Measurements from ENCODE around the gene KRT82.

KRT82 gene

DNA sequence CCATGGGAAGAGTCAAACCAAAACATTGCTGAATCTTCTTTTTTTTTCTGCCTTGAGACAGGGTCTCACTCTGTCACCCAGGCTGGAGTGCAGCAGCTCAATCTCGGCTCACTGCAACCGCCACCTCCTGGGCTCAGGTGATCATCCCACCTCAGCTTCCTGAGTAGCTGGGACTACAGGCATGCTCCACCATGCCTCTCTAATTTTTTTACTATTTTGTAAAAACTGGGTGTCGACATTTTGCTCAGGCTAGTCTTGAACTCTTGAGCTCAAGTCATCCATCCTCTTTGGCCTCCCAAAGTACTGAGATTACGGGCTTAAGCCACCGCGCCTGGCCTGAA is 29.5 kb upstream of the KRT82 start:
- DNase-seq (ENCODE audit: low spot score): no peak

DNA sequence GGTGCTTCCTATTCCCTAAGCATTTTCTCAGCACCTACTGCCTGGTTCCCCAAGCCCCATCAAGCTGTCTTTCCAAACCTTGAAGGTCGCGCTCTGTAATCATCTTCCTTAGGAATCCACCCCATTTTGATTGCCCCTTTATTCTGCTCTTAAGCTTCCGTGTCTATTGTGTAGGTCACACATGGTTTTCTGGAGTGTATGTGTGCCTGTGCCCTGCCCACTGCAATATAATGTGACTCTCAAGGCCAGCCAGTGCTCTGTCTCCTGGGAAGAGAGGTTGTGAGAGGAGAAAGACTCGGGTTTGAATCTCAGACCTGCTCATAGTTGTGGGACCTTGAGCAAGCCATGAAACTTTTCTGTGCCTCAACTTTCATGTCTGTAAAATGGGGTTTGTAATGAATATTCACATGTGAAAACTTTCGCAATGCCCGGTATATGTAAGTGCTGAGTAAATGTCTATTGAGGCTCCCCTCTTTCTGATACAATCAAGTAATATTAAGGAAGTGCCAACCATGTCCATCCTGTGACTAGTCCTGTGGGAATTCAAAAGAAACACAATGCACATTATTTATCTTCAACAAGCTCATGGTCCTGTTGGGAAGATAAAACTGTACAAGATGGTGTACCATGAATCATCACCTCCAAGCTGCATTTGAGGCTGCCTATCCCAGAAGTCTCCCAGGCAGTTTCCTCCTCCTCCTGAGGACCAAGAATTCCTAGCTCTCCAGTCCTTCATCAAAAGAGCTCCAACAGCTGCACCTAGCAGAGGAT is 28.8 kb upstream of the KRT82 start:
- DNase-seq (ENCODE audit: low spot score): no peak

DNA sequence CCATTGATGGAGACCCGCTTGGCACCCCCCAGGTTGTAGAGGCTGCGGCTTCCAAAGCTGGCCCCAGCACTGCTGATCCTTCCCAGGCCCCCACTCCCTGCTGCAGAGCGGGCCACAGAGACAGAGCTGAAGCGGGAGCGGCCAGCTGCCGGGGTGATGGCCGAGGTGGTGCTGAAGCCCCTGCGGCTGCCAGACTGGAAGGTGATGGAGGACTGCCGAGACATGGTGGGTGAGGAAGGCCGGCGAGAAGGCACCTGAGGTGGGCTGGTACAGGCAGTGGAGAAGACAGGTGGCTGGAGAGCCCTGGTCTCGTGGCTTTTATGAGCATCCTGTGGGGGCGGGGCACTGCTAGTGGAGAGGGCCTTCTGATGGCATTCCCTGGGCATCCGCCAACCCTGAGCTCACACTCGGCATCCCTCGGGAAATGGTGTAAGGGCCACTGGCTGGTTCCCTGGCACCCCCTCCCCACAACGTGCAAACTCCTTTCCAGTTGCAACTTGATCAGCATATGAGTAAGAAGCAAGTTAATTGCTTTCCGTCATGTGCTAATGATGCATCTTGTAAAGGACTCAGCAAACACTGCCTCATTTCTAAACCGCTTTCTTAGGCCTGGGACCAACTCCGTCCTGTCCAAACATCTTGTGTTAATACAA is 28.1 kb upstream of the KRT82 start, which contains the start of gene KRT75:
Gene KRT75, minus strand, starts transcription at position 291 of the 653 bp plus-strand sequence. Its CDS starts 67 bp downstream, at position 224.
- no peak for DNase-seq (ENCODE audit: low spot score)

DNA sequence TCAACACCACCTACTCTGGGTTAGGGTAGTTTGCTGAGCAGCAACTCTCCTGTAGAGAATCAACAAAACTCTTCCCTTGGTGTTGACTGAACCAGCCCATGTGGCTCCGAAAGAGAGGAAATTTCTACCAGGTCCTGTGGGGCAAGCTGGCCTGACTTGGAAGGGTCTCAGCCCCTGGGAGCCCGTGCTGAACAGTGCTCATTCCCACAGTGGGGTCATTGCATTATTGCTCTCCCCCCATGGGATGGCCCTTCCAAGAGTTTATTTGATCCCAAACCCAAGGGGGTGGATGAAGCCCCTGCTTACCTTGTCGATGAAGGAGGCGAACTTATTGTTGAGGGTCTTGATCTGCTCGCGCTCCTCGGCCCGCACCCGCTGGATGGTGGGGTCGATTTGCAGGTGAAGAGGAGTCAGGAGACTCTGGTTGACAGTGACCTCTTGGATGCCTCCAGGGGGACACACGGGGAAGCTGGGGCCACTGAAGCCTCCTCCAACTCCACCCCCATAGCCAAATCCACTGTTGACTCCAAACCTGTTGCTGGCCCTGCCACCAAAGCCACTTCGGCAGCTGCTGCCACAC is 27.5 kb upstream of the KRT82 start:
- no peak for DNase-seq (ENCODE audit: low spot score)

DNA sequence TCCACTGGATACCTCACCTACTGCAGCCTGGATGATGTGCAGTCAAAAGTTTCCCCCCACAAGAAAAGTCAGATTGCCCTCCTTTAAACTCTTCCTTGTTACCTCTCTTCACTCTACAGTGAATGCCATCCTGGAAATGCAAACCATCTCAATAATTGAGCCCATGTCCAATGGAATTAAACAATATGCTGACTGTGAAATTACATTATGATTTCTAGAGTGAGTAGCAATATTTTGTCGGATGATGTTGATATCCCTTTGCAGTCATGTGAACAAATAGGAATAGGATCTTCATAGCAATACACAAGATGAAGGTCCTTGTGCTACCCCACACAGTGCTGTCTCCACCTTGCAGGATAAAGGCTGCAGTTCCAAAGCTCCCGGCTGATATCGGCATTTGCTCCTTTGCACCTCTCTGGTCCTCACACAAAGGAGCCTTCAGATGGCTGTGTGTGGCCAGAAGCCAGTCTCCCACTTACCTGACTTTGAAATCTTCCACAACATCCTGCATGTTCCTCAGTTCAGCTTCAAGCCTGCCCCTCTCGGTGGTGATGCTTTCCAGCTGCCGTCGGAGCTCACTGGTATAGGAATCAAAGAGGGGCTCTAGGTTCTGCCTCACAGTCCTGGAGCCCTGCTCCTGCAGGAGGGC is 26.5 kb upstream of the KRT82 start:
- DNase-seq (ENCODE audit: low spot score): no peak

DNA sequence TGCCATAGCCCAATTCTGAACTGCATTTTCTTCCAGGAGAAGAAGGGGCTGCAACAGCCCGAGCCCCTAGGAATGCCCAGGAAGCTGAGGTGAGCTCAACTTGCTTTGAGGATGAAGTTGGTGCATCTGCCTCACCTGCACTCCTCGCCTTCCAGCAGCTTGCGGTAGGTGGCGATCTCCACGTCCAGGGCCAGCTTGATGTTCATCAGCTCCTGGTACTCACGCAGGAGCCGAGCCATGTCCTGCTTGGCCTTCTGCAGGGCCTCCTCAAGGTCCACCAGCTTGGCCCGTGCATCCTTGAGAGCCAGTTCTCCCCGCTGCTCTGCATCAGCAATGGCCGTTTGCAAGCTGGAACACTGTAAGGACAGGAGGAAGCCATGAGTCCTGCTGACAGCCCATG is 22.0 kb upstream of the KRT82 start:
- DNase-seq (ENCODE audit: low spot score): no peak

DNA sequence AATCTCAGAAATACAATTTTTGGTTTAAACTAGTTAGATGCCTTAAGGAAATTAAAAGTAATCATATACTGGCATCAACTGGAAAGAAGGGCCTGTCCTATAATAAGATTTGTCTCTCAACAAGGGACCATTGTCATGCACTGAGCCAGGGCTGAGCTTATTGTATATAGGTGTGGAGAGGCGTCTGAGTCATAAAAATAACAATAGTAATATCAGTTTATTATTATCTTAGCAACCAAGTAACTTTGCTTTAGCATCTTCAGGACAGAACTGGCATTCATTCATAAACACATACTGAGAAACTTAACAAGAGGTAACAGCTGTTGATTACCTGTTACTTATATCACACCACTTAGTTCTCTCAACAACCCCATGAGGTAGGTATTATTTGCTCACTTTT is 20.9 kb upstream of the KRT82 start:
- no peak for DNase-seq (ENCODE audit: low spot score)

DNA sequence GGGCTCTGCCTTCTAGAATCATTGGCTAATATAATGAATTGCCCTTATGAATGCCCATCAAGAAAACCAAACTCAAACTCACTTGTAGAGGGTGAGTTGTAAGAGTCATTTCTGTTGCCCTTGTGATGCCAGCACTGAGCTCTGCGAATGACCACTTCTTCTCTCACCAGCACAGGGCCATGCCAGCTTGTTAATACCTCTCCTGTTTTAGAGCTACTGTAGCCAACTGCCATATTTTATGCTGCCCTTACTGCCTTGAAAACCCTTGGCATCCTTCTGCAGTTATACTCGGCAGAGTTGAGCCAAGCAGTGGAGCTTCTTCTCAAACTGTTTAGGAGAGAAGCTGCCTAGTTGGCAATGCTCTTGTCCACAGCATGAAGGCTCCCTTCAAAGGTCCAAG is 19.9 kb upstream of the KRT82 start:
- no peak for DNase-seq (ENCODE audit: low spot score)

DNA sequence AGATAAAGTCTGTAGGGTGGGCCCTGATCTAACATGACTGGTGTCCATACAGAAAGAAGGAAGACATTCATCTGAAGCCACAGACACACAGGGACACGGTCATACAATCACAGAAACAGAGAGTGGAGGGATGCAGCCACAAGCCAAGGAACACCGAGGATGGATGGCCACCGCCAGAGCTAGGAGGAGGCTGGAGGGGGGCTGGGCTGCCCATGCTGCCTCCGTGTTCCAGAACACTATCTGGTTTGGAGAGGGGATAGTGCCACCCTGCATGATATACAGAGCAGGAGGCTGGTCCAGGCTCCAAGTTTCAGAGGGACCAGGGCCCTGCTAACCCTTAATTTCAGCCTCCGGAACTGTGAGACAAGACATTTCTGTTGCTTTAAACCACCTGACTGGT is 19.3 kb upstream of the KRT82 start:
- DNase-seq (ENCODE audit: low spot score): no peak

DNA sequence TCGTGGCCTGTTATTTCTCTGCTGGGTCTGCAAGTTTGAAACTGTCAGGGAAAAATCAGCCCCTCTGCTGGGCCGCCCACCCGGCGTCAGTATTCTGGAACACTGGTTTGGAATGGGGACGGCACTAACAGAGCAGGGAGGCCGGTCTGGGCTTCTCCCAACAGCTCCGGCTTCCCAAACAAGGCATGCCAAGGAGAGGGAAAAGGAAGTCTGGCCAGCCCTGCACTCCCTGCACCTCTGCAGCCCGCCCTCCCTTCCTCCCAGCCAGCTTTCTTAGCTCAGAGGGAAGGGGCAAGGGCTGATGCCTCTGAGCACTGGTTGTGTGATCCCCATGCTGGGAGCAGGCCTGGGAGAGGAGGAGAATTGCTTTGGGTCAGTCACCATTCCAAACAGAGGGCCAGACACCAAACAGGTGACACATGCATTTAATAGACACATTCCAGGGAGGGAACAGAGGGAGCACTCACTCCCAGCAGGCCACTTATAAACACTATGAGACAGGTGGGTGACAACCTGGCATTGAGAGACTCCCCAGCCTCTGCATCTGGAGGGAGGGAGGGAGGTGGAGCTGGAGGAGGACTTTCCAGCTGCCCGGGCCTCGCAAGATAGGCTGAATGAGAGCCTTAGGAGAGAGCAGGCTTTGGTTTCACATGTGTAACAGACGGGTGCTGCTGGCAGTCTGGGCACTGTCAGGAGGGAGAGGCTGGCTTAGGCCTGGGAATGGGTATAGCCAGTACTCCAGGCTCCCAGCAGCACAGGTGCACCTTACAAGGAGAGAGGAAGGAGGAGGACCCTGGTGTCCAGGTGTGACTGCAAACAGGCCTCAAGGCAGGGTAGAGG is 17.7 kb upstream of the KRT82 start:
- no peak for DNase-seq (ENCODE audit: low spot score)

DNA sequence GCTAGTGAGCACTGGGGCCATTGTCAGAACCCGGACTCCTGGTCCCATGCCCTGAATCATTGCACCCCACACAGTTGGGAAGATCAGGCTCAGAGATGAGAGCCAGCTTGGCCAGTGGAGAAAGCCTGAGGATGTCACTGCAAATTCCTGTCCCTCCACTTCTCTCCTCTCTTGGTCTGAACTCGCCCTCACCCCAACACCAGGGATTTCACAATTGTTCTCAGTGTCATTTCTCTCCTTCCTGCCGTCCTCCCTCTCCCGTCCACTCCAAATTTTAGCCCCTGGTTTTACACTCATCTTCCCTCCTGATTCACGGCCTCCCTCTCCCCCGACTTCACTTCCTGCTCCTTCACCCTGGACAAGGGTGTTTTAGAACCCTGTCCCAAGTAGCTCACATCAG is 16.9 kb upstream of the KRT82 start:
- DNase-seq (ENCODE audit: low spot score): no peak

DNA sequence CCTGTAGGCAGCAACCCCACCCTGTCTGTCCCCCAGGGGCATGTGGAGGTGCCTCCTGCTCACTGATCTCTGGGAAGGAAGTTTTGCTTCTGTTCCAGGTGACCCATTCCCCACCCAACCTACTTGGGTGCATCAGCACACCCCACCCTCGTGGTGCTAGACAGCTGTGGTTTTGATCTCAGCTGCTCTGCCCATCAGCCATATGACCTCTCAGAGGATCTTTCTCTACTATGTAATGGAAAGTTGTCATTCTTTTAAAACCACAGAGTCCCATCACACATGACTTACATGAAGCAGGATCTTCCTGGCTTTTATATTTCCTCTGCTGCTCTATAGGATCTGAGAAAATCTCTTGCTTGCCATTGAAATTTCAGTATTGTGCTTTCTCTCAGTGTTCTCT is 13.5 kb upstream of the KRT82 start:
- no peak for DNase-seq (ENCODE audit: low spot score)

DNA sequence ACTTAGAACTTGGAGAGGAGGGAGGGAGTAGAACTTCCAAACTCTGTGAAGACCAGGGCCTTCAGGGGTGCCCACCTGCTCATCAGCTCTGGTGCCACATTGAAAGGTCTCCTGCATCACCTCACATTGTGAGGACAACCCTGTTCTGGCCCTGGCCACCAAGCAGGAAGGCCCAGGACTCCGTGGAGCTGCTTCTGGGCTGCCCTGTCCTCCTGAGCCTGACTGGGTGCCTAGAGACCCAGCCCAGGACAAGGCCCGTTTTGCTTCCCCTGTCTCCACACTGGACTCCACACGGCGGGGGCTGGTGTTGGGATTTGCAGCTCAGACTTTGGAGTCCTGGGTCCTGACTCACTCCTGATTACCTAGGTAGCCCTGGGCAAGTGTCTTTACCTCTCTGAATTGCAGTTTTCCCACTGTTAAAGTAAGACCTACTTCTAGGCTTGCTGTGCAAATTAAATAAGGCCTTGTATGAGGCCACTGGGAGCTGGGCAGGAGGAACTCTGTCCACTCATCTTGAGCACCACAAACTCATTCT is 12.5 kb upstream of the KRT82 start:
- no peak for DNase-seq (ENCODE audit: low spot score)

DNA sequence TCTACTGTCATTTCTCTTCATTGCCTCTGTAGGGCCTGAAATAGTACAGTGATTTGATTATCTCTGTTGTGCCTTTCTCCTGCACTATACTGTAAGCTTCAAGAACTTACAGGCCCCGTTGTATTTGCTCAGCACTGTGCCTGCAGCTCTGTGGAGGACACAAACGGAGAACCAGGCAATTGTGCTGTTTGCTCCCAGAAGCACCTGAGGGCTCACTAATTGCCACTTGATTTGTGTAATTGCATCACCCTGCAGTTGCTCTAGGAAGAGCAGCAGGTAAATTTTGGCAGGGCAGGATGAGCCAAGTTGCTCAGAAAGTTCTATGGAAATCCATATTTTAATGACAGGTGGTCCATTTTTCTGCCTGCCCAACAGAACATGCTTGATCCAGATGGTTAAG is 11.6 kb upstream of the KRT82 start:
- DNase-seq (ENCODE audit: low spot score): no peak

DNA sequence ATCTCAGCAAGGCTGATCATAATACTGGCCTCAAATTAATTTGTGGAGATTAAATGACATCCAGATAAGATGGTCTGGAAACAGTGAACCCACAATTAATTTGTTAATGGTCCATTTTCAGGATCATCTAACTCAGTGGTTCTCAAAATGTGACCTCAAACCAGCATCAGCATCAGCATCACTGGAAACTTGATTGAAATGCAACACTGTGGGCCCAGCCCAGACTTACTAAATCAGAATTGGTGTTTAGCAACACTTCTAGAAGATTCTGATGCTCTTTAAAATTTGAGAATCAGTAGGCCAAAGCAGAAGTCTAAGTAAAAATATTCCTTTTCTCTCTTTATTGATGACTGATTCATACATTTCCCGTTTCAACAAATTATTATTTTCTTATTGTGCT is 10.7 kb upstream of the KRT82 start:
- no peak for DNase-seq (ENCODE audit: low spot score)

DNA sequence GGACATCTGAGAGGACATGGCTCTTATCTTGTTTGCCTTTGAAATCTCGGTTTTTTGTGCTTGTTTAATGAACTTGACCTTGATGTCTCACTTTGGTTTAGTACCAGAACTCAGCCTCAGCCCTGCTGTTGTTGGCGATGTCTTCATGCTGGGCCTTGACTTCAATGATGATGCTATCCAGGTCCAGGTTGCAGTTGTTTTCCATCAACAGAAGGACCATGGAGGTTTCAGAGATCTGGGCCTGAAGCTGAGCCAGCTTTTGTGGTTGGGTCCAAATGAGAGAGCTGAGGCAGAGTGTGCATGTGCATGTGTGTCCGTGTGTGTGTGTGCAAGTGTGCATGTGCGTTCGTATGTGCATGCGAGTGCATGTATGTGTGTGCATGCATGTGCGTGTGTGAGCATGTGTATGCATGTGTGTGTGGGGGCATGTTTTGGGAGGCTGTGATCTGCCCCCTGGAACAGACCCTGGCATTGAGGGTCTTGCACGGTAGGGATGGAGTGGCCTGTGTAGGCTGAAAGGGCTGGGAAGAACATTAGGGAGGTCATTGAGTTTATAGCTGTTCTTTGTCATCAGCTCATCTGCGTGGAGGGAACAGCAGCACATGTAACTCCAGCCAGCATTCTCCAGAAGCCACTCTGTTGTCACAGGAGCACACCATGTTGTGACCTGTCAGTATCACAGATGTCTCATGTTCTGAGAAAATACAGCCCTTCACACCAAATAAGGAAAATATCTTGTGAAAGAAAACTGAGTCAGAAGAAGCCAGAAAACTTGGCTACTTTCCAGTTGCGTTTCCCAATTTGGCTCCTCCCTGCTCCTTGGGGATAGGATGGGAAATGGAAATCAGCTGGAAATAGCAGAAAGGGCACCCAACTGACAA is 10.0 kb upstream of the KRT82 start:
- DNase-seq (ENCODE audit: low spot score): no peak

DNA sequence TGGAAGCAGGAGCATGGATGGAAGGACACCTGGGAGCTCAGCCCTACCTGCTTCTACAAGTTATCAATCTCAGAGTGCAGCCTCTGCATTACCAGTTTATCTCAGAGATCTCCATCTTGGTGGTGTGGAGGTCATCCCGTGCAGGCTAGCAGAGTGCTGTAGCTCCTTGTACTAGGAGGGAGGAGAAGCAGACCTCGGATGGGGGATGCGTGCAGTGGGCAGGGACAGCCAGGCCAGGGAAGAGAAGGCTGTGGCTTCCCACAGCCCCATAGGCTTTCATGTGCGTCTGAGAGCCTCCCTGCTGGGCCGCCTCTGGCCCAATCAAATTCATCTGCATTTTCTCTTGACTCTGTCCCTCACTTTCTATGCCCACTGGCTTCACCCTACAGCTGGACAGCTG is 8.8 kb upstream of the KRT82 start:
- no peak for DNase-seq (ENCODE audit: low spot score)

DNA sequence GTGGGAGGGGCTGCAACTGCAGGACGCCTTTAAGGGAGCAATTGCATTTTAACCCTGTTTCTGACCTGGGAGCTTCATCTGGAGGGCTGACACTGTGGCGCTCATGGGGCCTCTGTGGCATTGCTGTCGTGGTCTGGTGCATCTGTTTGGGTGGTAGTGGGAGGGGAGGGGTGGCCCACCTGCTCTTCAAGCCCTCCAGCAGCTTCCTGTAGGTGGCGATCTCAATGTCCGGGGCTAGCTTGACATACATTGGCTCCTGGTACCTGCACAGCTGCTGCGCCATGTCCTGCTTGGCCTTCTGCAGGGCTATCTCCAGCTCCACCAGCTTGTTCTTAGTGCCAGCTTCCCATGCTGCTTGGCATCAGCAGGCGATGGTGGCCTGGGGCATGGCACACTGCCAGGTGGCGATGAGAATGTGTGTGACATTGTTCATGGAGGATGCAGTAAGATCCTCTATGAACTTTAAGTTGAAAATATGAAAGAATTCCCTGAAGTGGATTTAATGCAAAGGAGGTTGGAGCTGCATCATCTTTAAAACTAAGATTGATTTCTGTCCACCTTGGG is 7.7 kb upstream of the KRT82 start:
- DNase-seq (ENCODE audit: low spot score): no peak

DNA sequence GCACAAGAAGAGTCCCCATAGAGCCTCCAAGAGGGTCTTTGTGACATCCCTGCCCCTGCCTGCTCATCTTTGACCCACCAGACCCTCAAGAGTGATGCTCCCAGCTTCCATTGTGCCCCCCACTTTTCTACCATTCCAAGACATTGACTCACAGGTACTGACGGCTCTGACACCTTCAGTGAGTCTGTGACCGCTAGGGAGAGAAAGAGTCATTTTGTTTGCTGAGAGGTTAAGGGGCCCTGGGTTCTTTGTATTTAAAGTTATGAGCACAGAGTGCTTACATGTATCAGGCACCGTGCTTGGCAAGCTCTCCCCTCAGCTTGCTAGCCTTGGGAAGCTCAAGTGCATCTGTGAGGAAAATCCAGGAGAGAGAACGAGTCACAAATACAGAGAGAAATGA is 7.1 kb upstream of the KRT82 start:
- DNase-seq (ENCODE audit: low spot score): no peak

DNA sequence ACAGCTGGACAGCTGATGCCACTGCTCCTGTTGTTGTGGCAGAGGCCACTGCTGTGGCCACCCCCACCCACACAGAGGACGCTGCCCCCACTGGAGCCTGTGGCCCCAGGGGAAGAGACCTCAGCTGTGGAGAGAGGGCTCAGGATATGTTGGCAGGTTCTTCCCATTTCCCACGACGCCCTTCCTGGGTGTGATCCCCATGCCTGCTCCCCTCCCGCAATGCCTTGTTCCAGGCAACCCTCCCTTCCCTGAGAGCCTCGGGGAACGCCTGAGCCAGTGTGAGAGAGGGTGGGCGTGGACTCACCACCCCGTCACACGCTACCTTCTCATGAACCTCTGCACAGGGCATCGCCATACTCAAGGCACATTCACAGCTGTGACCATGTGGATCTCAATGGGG is 5.7 kb upstream of the KRT82 start:
- no peak for DNase-seq (ENCODE audit: low spot score)

Data from CD4-positive, alpha-beta T cell treated with Interleukin-2 at 100 ng/mL for 4 hours (primary cell).